DND-41 (cell line): ENCODE results near the gene PDZRN4.

Experiments used
- CTCF ChIP-seq: IDR thresholded peaks from 2 replicates; pipeline ENCODE4 v1.5.1; 2012; ENCODE audit warnings: borderline replicate concordance, low read length, moderate library complexity, mild to moderate bottlenecking; ENCODE audit not compliant: poor library complexity, severe bottlenecking; ENCODE audit errors: extremely low read depth
- EZH2 ChIP-seq: IDR thresholded peaks from 3 replicates; pipeline ENCODE4 v1.6.1; 2012; ENCODE audit warnings: borderline replicate concordance, low read depth, mild to moderate bottlenecking, moderate library complexity, low read length, inconsistent platforms; ENCODE audit not compliant: severe bottlenecking

- TF ChIP-seq CTCF (no peak), EZH2 (no peak)
These were observed 324.4 kb downstream of the PDZRN4 start for GRCh38 chr12:41512497-41512896.
